ENCODE results near the gene EXOC3. TPM values are rescaled to one million over a fixed set of nuclear protein-coding genes. Genes with fewer than 3 reads are reported as not detected.

The EXOC3 gene
- polyA plus RNA-seq, 1 donor from 2014 or later = 27.7 TPM

GRCh38 chr5:494667-495255 lies 51.8 kb downstream of the EXOC3 start:
- no peak overlapping the region for H3K4me3 ChIP-seq (ENCODE audit: low read length)
- no peak overlapping the region for H3K4me2 ChIP-seq (ENCODE audit: low read length)

GRCh38 chr5:496028-496427 lies 53.1 kb downstream of the EXOC3 start:
- Histone ChIP-seq H3K36me3 (ENCODE audit: insufficient read depth, low read length) (no peaks in the 10 kb centered on the region), H2AFZ (ENCODE audit: low read depth, low read length) (no peak overlapping the region), H3K4me3 (ENCODE audit: low read length) (no peak overlapping the region), H3K27ac (ENCODE audit: low read length) (no peak overlapping the region), H4K20me1 (ENCODE audit: insufficient read depth) (no peaks in the 10 kb centered on the region), H3F3A (ENCODE audit: insufficient read depth, low read length, poor library complexity, severe bottlenecking) (no peaks in the 10 kb centered on the region), H3K9me3 (ENCODE audit: low read length) (no peaks in the 10 kb centered on the region), H3K9me2 (ENCODE audit: insufficient read depth, low read length) (no peaks in the 10 kb centered on the region), H3K9ac (ENCODE audit: low read length) (no peak overlapping the region), H3K27me3 (ENCODE audit: insufficient read depth, low read depth, low read length) (peaks cover 16% of the 10 kb centered on the region), H3K4me2 (ENCODE audit: low read length) (no peak overlapping the region), H3K79me2 (replicated peaks; ENCODE audit: insufficient read depth, low read length) (no peaks in the 10 kb centered on the region)
- TF ChIP-seq EP300 (conservative IDR thresholded peaks at IDR 0.05; ENCODE audit: poor library complexity, severe bottlenecking) (no peak), EZH2 (IDR thresholded peaks at IDR 0.05; ENCODE audit: borderline replicate concordance, insufficient read depth, low read length, poor library complexity, severe bottlenecking) (no peak)

More at GRCh38 chr5:494667-495255, 51.8 kb downstream of the EXOC3 start:
- H3K27me3 ChIP-seq (ENCODE audit: insufficient read depth, low read depth, low read length) = peaks cover 16% of the 10 kb centered on the region
- H3F3A ChIP-seq (ENCODE audit: insufficient read depth, low read length, poor library complexity, severe bottlenecking) = no peaks in the 10 kb centered on the region
- no peaks in the 10 kb centered on the region for H3K9me2 ChIP-seq (ENCODE audit: insufficient read depth, low read length)
- no peaks in the 10 kb centered on the region for H3K9me3 ChIP-seq (ENCODE audit: low read length)
- H3K79me2 ChIP-seq (replicated peaks; ENCODE audit: insufficient read depth, low read length) = no peaks in the 10 kb centered on the region
- H3K36me3 ChIP-seq (ENCODE audit: insufficient read depth, low read length) = no peaks in the 10 kb centered on the region
- TF ChIP-seq EZH2 (IDR thresholded peaks at IDR 0.05; ENCODE audit: borderline replicate concordance, insufficient read depth, low read length, poor library complexity, severe bottlenecking) (no peak), MXI1 (conservative IDR thresholded peaks at IDR 0.05; ENCODE audit: poor library complexity, severe bottlenecking) (no peak), REST (IDR thresholded peaks at IDR 0.05; ENCODE audit: borderline replicate concordance) (no peak)
- no peaks in the 10 kb centered on the region for H4K20me1 ChIP-seq (ENCODE audit: insufficient read depth)
- no peak overlapping the region for H2AFZ ChIP-seq (ENCODE audit: low read depth, low read length)
- H3K9ac ChIP-seq (ENCODE audit: low read length) = no peak overlapping the region
- no peak overlapping the region for H3K27ac ChIP-seq (ENCODE audit: low read length)

GRCh38 chr5:497090-497700 lies 54.2 kb downstream of the EXOC3 start:
- Histone ChIP-seq H2AFZ (ENCODE audit: low read depth, low read length) (no peak overlapping the region), H3K4me3 (ENCODE audit: low read length) (no peak overlapping the region), H3K36me3 (ENCODE audit: insufficient read depth, low read length) (no peaks in the 10 kb centered on the region), H3K27ac (ENCODE audit: low read length) (no peak overlapping the region), H3K79me2 (replicated peaks; ENCODE audit: insufficient read depth, low read length) (no peaks in the 10 kb centered on the region), H3K9me3 (ENCODE audit: low read length) (no peaks in the 10 kb centered on the region), H3K27me3 (ENCODE audit: insufficient read depth, low read depth, low read length) (peaks cover 16% of the 10 kb centered on the region), H3K9me2 (ENCODE audit: insufficient read depth, low read length) (no peaks in the 10 kb centered on the region), H3K9ac (ENCODE audit: low read length) (no peak overlapping the region), H3F3A (ENCODE audit: insufficient read depth, low read length, poor library complexity, severe bottlenecking) (no peaks in the 10 kb centered on the region), H4K20me1 (ENCODE audit: insufficient read depth) (no peaks in the 10 kb centered on the region), H3K4me2 (ENCODE audit: low read length) (no peak overlapping the region)
- no peak for TF ChIP-seq EZH2 (IDR thresholded peaks at IDR 0.05; ENCODE audit: borderline replicate concordance, insufficient read depth, low read length, poor library complexity, severe bottlenecking)
- TF ChIP-seq EP300 (conservative IDR thresholded peaks at IDR 0.05; ENCODE audit: poor library complexity, severe bottlenecking) = no peak
- no peak for TF ChIP-seq RAD21 (conservative IDR thresholded peaks at IDR 0.05)
- TF ChIP-seq REST (IDR thresholded peaks at IDR 0.05; ENCODE audit: borderline replicate concordance) = no peak
- TF ChIP-seq POLR2AphosphoS5 (IDR thresholded peaks at IDR 0.05) = no peak
- TF ChIP-seq TAF1 (IDR thresholded peaks at IDR 0.05; ENCODE audit: low read depth) = no peak
- no peak for TF ChIP-seq CTCF (IDR thresholded peaks at IDR 0.05; ENCODE audit: poor library complexity, severe bottlenecking)
- TF ChIP-seq SMC3 (conservative IDR thresholded peaks at IDR 0.05; ENCODE audit: poor library complexity) = no peak
- no peak for TF ChIP-seq MXI1 (conservative IDR thresholded peaks at IDR 0.05; ENCODE audit: poor library complexity, severe bottlenecking)

Measured in neural cell (in vitro differentiated cells).